ENCODE results near the gene ZNF507.
"Not testable (repeated sequence)": the region's sequence is repeated elsewhere in the genome, so short reads cannot be mapped to it uniquely, and the experiment has no call there.

ZNF507 gene

GRCh38 chr19:32416749-32417456 is 71.5 kb downstream of the ZNF507 start:
- no peak for DNase-seq

- DNase-seq: no peak
These were observed 72.7 kb downstream of the ZNF507 start for GRCh38 chr19:32418155-32418554.

GRCh38 chr19:32421589-32422361 is 76.4 kb downstream of the ZNF507 start:
- DNase-seq: no peak

- DNase-seq: no peak
These were observed 77.0 kb downstream of the ZNF507 start for GRCh38 chr19:32422435-32422834.

- not testable (repeated sequence) for DNase-seq
These were observed 78.5 kb downstream of the ZNF507 start for GRCh38 chr19:32423944-32424343.

- no peak for DNase-seq
These were observed 82.1 kb downstream of the ZNF507 start for GRCh38 chr19:32427536-32427935.

- no peak for DNase-seq
These were observed 91.3 kb downstream of the ZNF507 start for GRCh38 chr19:32436692-32437091.

GRCh38 chr19:32437096-32437495 is 91.7 kb downstream of the ZNF507 start:
- no peak for DNase-seq
